Right lobe of liver (tissue), 4 donors: ENCODE data around the gene MAP4.

Experiments
- CTCF ChIP-seq, 4 donors: fragments of 200-600 bp in 3 of 4; fragments of 450-650 bp in 1 of 4; IDR thresholded peaks; one replicate each; pipeline versions ENCODE4 v1.5.1 to v1.8.0; 2016 to 2022; ENCODE audit warnings: antibody characterized with exemption in 4 of 4, mild to moderate bottlenecking in 2 of 4
- POLR2A ChIP-seq: fragments of 450-650 bp; IDR thresholded peaks from one replicate; pipeline ENCODE4 v1.6.1; 2017; ENCODE audit warnings: antibody characterized with exemption, mild to moderate bottlenecking
- donor health status: DM: no; HTN: no; CAD: no.
- donor health status: DM: no; HTN: no; CAD: no.
- donor health status: DM: no; HTN: yes; CAD: no.

- TF ChIP-seq POLR2A (no peak), CTCF (IDR thresholded peaks at IDR 0.05) (no peak)
Observed at GRCh38 chr3:48058091-48058490, 41.9 kb upstream of the MAP4 start.
